Ovary (tissue), 3 donors: Measurements from ENCODE around the gene CNOT6L.

Source experiments
- CTCF ChIP-seq, 3 donors: fragments of 450-650 bp in 2 of 3; fragments of 200-600 bp in 1 of 3; IDR thresholded peaks; one replicate each; pipeline versions ENCODE4 v1.5.1 to v1.8.0; 2016 to 2022; ENCODE audit warnings: antibody characterized with exemption in 3 of 3, mild to moderate bottlenecking in 1 of 3
- EP300 ChIP-seq: sonication (generic); formaldehyde crosslinking; IDR thresholded peaks from one replicate; pipeline ENCODE4 v1.6.1; 2017; ENCODE audit warnings: antibody characterized with exemption
- donor health status: DM: no; HTN: no; CAD: no.

GRCh38 chr4:77721073-77721472 is 98.1 kb downstream of the CNOT6L start:
- no peak for TF ChIP-seq CTCF (IDR thresholded peaks at IDR 0.05)
- TF ChIP-seq EP300: no peak
